ENCODE measurements around the gene LRMDA.
"Not testable (repeated sequence)": the region's sequence is repeated elsewhere in the genome, so short reads cannot be mapped to it uniquely, and the experiment has no call there.

LRMDA gene

DNA sequence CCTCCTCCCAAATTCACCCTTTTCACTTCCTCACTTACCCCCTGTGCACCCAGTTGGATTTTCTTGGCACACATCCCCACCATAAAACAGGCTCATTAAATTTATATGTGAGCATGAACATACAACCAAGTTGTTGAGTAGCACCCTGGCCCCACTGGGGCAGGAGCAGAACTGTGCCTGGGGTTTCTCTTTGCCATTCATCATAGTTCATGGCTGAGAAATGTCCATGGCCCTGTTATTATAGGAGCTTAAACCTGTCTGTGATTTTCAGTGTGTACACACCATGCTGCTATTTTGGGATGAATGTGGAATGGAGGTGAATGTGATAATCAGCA lies 618.8 kb downstream of the LRMDA start:
- no peak for DNase-seq (ENCODE audit: low read depth)

GRCh38 chr10:76051007-76051936 lies 619.8 kb downstream of the LRMDA start:
- no peak for DNase-seq (ENCODE audit: low read depth)

DNA sequence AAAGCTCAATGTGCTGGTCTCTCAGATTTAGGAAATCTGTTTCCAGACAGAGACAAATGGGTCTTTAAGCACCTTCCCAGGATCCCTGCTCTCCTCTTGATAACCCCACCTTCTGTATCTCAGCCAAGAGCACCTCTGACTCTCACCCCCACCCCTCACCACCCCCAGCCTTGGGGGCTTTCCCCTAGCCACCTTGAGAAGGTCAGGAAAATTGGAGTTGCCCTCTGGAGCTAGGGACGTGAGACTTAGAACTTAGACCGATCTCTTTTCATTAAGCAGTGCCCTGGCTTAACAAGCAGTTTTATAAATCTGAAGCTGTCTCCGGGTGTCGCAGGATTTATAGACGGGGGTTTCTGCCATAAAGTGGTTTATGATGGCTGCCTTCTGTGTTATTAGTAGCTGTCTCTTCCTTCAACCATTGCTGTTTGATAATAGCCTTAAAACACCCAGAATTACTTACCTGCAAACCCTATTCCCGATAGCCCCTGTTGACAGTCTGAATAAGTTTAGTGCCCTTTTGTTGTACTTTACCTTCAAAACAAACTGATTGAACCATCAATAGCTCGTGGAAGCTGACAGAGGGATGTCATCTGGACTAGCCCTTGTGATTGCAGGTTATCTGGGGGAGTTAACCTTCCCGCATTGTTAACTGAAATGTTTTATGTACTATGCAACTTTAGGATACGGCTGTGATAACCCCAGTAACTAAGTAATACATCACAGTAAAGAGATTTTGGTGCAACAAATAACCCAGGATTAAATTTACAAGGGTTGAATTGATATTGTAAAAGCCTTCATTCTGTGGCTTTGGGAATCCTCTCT lies 621.5 kb downstream of the LRMDA start:
- no peak for DNase-seq (ENCODE audit: low read depth)

DNA sequence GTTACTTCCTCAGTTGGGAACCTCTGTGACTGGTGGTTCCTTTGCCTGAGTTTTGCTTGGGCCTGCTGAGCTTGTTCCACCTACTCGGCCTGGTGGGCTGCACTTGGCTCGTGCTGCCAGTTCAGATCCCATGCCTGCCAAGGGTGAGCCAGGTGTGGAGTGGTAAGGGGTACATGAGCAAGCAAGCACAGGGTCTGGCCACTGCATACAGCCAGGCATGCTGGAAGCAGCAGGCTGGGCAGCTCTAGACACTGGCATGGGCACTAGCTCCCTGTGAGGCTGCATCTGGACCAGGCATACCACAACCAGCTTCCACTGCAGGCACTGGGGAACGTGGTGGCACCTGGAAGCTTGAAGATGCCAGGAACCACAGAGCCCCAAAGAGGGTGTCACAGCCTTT lies 624.0 kb downstream of the LRMDA start:
- no peak for DNase-seq (ENCODE audit: low read depth)

- no peak for DNase-seq (ENCODE audit: low read depth)
Observed at GRCh38 chr10:76055963-76056362, 624.5 kb downstream of the LRMDA start.

- not testable (repeated sequence) for DNase-seq (ENCODE audit: low read depth)
Observed at GRCh38 chr10:76060993-76061392, 629.6 kb downstream of the LRMDA start.

GRCh38 chr10:76066457-76066856 lies 635.0 kb downstream of the LRMDA start:
- no peak for DNase-seq (ENCODE audit: low read depth)

DNA sequence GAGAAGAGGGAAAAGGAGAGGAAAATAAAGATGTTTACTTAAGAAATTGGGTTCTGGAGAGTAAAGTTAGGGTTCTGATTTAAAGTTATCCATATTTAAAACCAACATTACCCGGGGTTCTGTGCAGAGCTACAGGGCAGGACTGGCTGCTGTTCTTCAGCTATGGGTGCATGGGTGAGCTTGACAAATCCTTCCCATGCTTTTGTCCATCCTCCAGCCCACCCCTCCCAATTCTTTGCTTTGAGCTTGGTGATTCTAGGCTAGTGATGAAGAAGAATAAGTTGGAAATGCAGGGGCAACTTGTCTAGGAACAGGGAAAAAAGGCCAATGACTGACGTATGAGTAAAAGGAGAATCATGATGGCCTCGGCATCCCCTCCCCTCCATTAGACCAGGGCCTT lies 636.0 kb downstream of the LRMDA start:
- DNase-seq (ENCODE audit: low read depth), result no peak

- DNase-seq (ENCODE audit: low read depth), result no peak
Observed at GRCh38 chr10:76068856-76069255, 637.4 kb downstream of the LRMDA start.

DNA sequence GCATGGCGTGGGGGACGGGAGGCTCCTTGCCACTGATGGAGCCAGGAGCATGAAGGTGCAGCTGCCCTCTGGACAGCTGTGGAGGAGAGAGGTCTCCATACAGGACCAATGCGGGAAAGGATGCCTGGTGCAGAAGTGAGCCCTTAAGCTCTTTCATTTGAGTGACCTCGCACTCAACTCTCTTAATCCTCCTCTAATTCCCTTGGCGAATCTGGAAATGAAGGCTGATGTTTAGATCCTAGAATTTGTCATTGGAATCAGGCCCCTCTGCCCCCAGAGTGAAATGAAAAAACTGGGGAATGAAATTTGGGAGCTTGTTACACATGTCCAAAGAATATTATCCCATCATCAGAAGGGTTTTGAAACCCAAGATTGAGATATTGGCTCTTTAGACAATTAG lies 639.5 kb downstream of the LRMDA start:
- no peak for DNase-seq (ENCODE audit: low read depth)

DNA sequence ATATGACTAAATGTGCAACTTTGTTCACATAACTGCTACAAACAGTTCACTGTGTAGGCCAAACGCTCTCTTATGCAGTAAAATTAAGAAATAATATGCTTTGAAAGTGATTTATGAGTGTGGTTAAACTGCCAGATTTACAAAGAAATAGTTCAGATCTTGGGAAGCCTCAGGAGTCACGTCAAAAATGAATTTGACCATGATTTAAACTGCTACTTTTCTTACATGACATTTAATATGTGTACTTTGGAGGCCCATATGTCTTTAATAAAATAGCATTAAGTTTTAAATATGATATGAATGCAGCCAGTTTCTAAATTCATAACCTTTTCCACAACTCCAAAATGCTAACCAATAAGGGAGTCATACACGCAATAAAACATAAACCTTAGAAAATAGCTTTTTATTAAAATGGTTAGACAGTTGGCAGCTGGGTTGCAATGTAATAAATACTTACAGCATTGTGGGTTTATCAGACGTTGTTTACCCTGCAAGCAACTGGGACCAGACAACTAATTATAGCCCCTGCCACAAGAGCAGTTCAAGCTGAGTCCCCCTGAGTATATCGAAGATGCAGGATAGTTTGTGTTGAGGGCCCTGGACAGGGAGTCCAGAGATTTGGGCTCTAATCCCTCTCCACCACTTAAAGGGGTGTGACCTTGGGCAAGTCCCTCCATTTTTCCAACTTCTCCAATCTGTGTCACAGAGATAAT lies 640.4 kb downstream of the LRMDA start:
- DNase-seq (ENCODE audit: low read depth), result no peak

GRCh38 chr10:76072384-76072783 lies 641.0 kb downstream of the LRMDA start:
- no peak for DNase-seq (ENCODE audit: low read depth)

- DNase-seq (ENCODE audit: low read depth), result no peak
Observed at GRCh38 chr10:76073524-76073923, 642.1 kb downstream of the LRMDA start.

DNA sequence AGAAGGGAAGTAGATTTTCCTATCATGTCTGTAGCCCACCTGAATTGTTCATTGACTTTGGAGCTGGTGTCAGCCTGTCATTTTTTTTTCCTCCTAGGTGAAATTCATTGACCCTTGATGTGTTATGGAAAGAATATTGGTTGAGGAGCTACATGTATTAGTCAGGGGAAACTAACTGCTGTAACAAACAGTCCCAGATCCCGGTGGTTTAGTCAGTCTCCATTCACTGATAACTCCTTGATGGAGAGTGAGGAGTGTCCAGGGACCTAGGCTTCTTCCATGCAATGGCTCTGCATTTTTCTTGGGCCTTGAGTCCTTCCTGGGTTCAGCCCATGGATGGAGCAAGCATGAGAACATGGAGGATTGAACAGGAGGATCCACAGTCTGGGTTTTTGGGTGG lies 643.2 kb downstream of the LRMDA start:
- no peak for DNase-seq (ENCODE audit: low read depth)

GRCh38 chr10:76080451-76080850 lies 649.0 kb downstream of the LRMDA start:
- DNase-seq (ENCODE audit: low read depth), result peak; percentile 53

DNA sequence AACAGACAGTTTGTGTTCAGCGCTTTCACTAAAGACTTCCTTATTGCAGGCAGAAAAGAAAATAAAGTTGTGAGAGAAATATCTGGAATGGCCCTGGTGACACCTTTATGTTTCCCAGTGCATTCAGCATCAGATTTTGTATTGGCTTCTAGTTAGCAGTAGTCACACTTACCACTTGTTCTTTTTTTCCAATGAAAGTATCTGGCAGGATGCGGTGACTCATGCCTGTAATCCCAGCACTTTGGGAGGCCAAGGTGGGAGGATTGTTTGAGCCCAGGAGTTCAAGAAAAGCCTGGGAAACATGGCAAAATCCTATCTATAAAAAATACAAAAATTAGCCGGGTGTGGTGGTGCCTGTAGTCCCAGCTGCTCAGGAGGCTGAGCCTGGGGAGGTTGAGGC lies 649.6 kb downstream of the LRMDA start:
- DNase-seq (ENCODE audit: low read depth), result peak; percentile 33

GRCh38 chr10:76082232-76082631 lies 650.8 kb downstream of the LRMDA start:
- DNase-seq (ENCODE audit: low read depth), result no peak

DNA sequence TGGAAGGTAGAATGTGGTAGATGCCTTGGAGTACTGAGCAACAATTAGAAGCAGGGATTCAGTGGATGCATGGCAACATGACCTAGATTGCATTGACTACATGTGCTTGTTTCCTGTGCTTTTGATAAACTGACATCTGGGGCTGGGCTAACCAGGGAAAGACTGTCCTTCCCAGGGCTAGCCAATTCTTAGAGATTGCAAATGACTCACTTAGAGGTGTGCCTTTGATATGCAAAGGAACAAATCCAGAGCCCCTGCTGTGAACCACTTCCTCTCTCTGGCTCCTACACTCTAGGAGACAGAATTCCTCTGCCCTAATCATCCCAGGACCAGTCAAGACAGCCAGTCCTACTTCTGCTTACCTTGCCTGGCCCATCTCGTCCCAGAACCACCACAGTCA lies 651.5 kb downstream of the LRMDA start:
- DNase-seq (ENCODE audit: low read depth), result peak; percentile 68

DNA sequence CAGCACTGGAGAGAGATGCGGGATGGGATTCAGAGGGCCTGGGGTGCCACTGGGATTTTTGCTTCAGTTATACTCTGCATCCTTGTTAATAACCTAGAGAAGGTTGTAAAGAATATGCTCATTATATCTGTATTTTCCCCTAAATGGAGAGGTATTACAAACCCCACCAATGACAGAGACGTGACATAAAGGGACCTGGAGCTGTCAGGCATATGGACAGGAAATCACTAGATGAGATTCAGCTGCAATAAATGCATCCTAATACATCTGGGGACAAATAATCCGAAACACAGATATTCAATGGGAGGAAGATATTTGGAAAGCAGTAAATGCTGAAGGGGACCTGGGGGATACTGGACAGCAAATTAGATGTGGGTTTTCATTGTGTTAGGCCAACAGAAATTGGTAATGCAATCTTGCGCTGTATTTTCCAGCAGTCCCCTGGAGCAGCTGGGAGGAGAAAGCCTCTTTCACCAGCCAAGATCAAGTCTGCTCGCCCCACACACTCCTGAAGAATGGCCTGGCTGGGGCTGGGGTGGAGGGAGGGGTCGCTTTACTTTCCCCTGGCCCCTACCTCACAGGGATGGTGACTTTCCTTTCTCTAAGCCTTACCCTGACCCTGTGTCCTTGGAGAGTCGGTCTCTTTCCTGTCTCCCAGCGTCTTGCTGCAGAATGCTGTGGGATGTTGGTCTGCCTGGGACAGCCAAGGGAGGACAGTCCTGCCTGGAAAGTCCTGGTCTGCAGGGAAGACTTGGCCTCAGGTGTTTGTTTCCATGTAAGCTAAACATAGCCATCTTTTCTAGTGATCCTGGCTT lies 653.8 kb downstream of the LRMDA start:
- no peak for DNase-seq (ENCODE audit: low read depth)

DNA sequence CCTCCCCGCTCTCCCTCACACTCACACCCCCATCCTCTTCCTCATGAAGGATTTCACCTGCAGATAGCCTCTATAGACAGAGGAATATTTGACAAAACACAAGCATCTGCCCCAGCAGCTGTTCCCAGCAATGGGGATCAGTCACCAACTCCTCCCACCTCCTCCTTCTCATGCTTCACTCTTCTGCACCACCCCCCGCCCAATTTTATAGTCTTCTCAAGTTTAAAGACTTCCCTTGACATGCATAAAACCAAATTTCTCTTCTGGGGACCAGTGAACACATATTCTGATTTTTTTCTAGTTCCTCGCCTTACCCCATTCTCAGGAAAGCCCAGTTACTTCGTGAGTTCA lies 654.4 kb downstream of the LRMDA start:
- DNase-seq (ENCODE audit: low read depth), result no peak

GRCh38 chr10:76086170-76086760 lies 654.8 kb downstream of the LRMDA start:
- no peak for DNase-seq (ENCODE audit: low read depth)

Data from ELR (cell line).